ENCODE measurements around the gene GLI3.

The GLI3 gene

GRCh38 chr7:42175834-42176723 is 60.9 kb downstream of the GLI3 start:
- DNase-seq (ENCODE audit: low read depth in 2 of 2): no peak

- no peak for DNase-seq (ENCODE audit: low read depth in 2 of 2)
These were observed 62.6 kb downstream of the GLI3 start for GRCh38 chr7:42174391-42174912.

GRCh38 chr7:42170724-42171123 is 66.3 kb downstream of the GLI3 start:
- no peak for DNase-seq (ENCODE audit: low read depth in 2 of 2)

GRCh38 chr7:42168512-42168911 is 68.5 kb downstream of the GLI3 start:
- no peak for DNase-seq (ENCODE audit: low read depth in 2 of 2)

- DNase-seq (ENCODE audit: low read depth in 2 of 2): no peak
These were observed 69.3 kb downstream of the GLI3 start for GRCh38 chr7:42167631-42168236.

GRCh38 chr7:42167206-42167605 is 69.8 kb downstream of the GLI3 start:
- no peak for DNase-seq (ENCODE audit: low read depth in 2 of 2)

GRCh38 chr7:42164881-42165428 is 72.1 kb downstream of the GLI3 start:
- DNase-seq (ENCODE audit: low read depth in 2 of 2): no peak

- DNase-seq (ENCODE audit: low read depth in 2 of 2): no peak
These were observed 74.3 kb downstream of the GLI3 start for GRCh38 chr7:42162560-42163325.

GRCh38 chr7:42161719-42162118 is 75.3 kb downstream of the GLI3 start:
- no peak for DNase-seq (ENCODE audit: low read depth in 2 of 2)

GRCh38 chr7:42161110-42161509 is 75.9 kb downstream of the GLI3 start:
- no peak for DNase-seq (ENCODE audit: low read depth in 2 of 2)

GRCh38 chr7:42159130-42159529 is 77.9 kb downstream of the GLI3 start:
- DNase-seq (ENCODE audit: low read depth in 2 of 2): no peak

- no peak for DNase-seq (ENCODE audit: low read depth in 2 of 2)
These were observed 79.9 kb downstream of the GLI3 start for GRCh38 chr7:42156967-42157721.

GRCh38 chr7:42156291-42156865 is 80.6 kb downstream of the GLI3 start:
- DNase-seq (ENCODE audit: low read depth in 2 of 2): no peak

GRCh38 chr7:42155584-42156290 is 81.3 kb downstream of the GLI3 start:
- DNase-seq (ENCODE audit: low read depth in 2 of 2): no peak

GRCh38 chr7:42154173-42154572 is 82.8 kb downstream of the GLI3 start:
- DNase-seq (ENCODE audit: low read depth in 2 of 2): no peak

GRCh38 chr7:42152329-42153205 is 84.4 kb downstream of the GLI3 start:
- no peak for DNase-seq (ENCODE audit: low read depth in 2 of 2)

GRCh38 chr7:42151309-42151708 is 85.7 kb downstream of the GLI3 start:
- no peak for DNase-seq (ENCODE audit: low read depth in 2 of 2)

- no peak for DNase-seq (ENCODE audit: low read depth in 2 of 2)
These were observed 91.5 kb downstream of the GLI3 start for GRCh38 chr7:42145539-42145938.

GRCh38 chr7:42144604-42145003 is 92.4 kb downstream of the GLI3 start:
- DNase-seq (ENCODE audit: low read depth in 2 of 2): no peak

Measured in stimulated activated CD8-positive, alpha-beta memory T cell treated with anti-CD3 and anti-CD28 coated beads, Interleukin-2, amount 100 ng/mL, for 48 hours (primary cell).